PFSK-1 (cell line): ENCODE measurements around the gene SMCO1.

Source experiments
- FOXP2 ChIP-seq: optimal IDR thresholded peaks from 2 replicates; pipeline ENCODE3; 2011; ENCODE audit warnings: borderline replicate concordance, control low read depth, inconsistent platforms; ENCODE audit not compliant: insufficient read depth; ENCODE audit errors: extremely low read length, extremely low read depth
- POLR2AphosphoS5 ChIP-seq: IDR thresholded peaks from 2 replicates; pipeline ENCODE4 v1.6.1; 2012; ENCODE audit warnings: low read depth, mild to moderate bottlenecking, control low read depth, low read length, moderate library complexity
- SIN3A ChIP-seq: IDR thresholded peaks from 2 replicates; pipeline ENCODE4 v1.6.1; 2012; ENCODE audit warnings: mild to moderate bottlenecking, low read length, moderate library complexity, borderline replicate concordance; ENCODE audit not compliant: insufficient read depth
- TAF1 ChIP-seq: IDR thresholded peaks from 2 replicates; pipeline ENCODE4 v1.6.1; 2012; ENCODE audit warnings: low read length, control low read depth, borderline replicate concordance; ENCODE audit not compliant: insufficient read depth
- TF ChIP-seq, protein P1 (sequence below), 2 experiments: IDR thresholded peaks; 2 replicates each; pipeline versions ENCODE4 v1.6.1 to v1.8.0; 2011 to 2012; ENCODE audit warnings: low read depth in 2 of 2, low read length in 2 of 2, control low read depth in 1 of 2, inconsistent platforms in 1 of 2, mild to moderate bottlenecking in 1 of 2, moderate library complexity in 1 of 2; ENCODE audit not compliant: insufficient read depth in 1 of 2

The SMCO1 gene

DNA sequence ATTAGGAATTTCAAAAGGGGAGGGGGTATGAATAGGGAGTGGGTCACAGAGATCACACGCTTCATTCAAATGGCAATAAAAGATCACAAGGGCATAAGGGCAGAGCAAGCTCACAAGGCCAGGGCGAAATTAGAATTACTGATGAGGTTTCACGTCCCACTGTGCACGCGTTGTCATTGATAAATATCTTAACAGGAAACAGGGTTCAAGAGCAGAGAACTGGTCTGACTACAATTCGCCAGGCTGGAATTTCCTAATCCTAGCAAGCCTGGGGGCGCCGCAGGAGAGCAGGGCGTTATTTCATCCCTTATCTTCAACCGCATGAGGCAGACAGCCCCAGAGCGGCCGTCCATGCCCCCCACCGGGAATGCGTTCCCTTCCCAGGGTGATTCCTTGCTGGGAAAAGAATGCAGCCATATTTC is 18.1 kb upstream of the SMCO1 start:
- TF ChIP-seq POLR2AphosphoS5 (no peak), FOXP2 (no peak), TAF1 (no peak), SIN3A (no peak)
- TF ChIP-seq, protein P1, sequence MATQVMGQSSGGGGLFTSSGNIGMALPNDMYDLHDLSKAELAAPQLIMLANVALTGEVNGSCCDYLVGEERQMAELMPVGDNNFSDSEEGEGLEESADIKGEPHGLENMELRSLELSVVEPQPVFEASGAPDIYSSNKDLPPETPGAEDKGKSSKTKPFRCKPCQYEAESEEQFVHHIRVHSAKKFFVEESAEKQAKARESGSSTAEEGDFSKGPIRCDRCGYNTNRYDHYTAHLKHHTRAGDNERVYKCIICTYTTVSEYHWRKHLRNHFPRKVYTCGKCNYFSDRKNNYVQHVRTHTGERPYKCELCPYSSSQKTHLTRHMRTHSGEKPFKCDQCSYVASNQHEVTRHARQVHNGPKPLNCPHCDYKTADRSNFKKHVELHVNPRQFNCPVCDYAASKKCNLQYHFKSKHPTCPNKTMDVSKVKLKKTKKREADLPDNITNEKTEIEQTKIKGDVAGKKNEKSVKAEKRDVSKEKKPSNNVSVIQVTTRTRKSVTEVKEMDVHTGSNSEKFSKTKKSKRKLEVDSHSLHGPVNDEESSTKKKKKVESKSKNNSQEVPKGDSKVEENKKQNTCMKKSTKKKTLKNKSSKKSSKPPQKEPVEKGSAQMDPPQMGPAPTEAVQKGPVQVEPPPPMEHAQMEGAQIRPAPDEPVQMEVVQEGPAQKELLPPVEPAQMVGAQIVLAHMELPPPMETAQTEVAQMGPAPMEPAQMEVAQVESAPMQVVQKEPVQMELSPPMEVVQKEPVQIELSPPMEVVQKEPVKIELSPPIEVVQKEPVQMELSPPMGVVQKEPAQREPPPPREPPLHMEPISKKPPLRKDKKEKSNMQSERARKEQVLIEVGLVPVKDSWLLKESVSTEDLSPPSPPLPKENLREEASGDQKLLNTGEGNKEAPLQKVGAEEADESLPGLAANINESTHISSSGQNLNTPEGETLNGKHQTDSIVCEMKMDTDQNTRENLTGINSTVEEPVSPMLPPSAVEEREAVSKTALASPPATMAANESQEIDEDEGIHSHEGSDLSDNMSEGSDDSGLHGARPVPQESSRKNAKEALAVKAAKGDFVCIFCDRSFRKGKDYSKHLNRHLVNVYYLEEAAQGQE (IDR thresholded peaks at IDR 0.05; ENCODE audit: insufficient read depth in 1 of 2, low read depth in 2 of 2, low read length in 2 of 2) = no peak

- TF ChIP-seq, protein P1 (IDR thresholded peaks at IDR 0.05; ENCODE audit: insufficient read depth in 1 of 2, low read depth in 2 of 2, low read length in 2 of 2) = no peak
- TF ChIP-seq POLR2AphosphoS5 (no peak), FOXP2 (no peak), SIN3A (no peak), TAF1 (no peak)
These were observed 16.3 kb upstream of the SMCO1 start for GRCh38 chr3:196531418-196531817.

- TF ChIP-seq SIN3A (no peak), TAF1 (no peak), FOXP2 (no peak), POLR2AphosphoS5 (no peak)
- TF ChIP-seq, protein P1 (IDR thresholded peaks at IDR 0.05; ENCODE audit: insufficient read depth in 1 of 2, low read depth in 2 of 2, low read length in 2 of 2) = no peak
These were observed 13.6 kb upstream of the SMCO1 start for GRCh38 chr3:196528639-196529233.

DNA sequence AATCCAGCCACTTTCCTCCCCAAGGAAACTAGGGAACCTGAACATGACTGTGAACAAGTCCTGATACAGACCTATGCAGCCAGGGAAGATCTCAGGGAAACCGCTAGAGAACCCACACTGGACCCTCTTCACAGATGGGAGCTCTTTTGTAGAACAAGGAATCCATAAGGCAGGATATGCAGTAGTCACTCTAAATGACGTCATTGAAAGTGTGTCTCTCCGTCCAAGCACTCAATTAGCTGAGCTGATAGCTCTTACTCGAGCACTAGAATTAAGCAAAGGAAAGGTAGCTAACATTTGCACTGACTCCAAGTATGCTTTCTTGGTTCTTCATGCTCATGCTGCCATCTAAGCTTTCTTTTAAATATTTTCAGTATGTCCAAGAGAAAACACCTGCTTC is 10.0 kb upstream of the SMCO1 start:
- no peak for TF ChIP-seq TAF1
- no peak for TF ChIP-seq FOXP2
- TF ChIP-seq, protein P1 (IDR thresholded peaks at IDR 0.05; ENCODE audit: insufficient read depth in 1 of 2, low read depth in 2 of 2, low read length in 2 of 2) = no peak
- TF ChIP-seq SIN3A = no peak
- no peak for TF ChIP-seq POLR2AphosphoS5

DNA sequence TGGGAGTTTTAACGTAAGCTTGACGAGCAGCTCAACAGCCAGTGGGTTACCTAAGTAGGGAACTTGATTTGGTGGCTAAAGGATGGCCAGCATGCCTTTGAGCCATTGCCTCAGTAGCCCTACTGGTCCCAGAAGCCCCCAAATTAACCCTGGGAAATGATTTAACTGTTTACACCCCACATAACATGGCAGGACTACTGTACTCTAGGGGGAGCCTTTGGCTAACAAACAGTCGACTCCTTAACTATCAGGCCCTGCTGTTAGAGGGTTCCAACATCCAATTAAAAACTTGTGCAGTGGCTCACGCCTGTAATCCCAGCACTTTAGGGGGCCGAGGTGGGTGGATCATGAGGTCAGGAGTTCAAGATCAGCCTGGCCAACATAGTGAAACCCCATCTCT is 9.4 kb upstream of the SMCO1 start:
- no peak for TF ChIP-seq POLR2AphosphoS5
- no peak for TF ChIP-seq SIN3A
- TF ChIP-seq, protein P1 (IDR thresholded peaks at IDR 0.05; ENCODE audit: insufficient read depth in 1 of 2, low read depth in 2 of 2, low read length in 2 of 2) = no peak
- no peak for TF ChIP-seq TAF1
- TF ChIP-seq FOXP2 = no peak
